ENCODE data around the gene WRAP73. TPM values are rescaled to one million over a fixed set of nuclear protein-coding genes. Genes with fewer than 3 reads are reported as not detected.

The WRAP73 gene
- total RNA-seq, 2 donors from 2014 or later = 20.1 to 23.6 TPM

DNA sequence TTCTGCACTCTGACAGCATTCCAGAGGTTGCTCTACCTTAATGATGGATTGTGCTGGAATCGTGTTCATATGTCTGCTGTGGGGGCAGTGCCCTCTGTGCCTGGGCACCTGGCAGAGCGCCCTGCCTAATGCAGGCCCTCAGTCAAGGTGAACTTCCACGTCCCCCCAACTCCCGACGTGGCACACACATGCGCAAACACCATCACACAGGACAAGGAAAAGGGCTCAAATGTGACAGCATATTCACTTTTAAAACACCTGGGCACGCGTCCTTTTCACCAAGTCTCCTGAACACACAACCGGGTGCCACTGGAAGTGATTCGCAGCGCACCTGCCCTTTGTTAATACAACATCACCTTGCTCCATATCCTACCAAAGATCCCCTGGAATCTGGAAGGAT lies 13.4 kb downstream of the WRAP73 start:
- intact Hi-C loops (cut with DNase I, micrococcal nuclease) = no loop called here
- DNase-seq (peak in 1 of 2 donors; percentile 10), ATAC-seq (no peak)

GRCh38 chr1:3636080-3636479 lies 13.8 kb downstream of the WRAP73 start:
- DNase-seq (no peak), ATAC-seq (no peak)
- intact Hi-C loops (cut with DNase I, micrococcal nuclease) = no loop called here

GRCh38 chr1:3634059-3634800 lies 15.7 kb downstream of the WRAP73 start:
- intact Hi-C loops (cut with DNase I, micrococcal nuclease) = no loop called here
- DNase-seq = no peak
- ATAC-seq = no peak

DNA sequence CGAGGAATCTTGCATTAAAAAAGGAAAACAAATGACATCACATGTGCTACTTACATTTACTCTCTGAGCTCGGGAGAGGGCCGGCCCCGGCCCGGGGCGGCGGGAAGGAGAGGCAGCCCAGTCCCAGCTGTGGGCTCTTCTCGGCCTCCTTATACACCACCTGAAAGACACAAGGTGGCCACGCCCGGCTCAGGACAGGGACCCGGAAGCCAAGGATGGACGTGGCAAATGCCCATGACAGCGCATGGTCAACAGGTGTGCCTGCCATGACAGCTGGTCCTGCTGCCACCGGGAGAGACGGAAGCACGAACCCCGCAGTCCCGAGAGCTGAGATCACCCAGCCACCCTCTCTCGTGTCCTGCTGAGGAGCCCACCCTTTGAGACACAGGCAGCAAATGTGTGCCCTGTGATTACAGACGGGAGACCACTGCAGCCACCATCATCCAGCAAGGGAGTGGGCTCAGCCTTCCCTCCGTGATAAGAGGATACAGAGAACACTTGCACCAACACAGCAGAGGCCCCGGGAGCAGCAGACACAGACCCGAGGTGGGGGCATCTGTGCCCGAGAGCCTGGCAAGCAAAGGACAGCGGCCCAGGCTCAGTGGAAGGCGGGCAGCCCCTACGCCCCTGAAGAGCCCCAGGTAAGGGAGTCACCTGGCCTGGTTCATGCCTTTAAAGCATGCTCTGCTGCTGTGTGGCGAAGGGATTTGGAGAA lies 16.4 kb downstream of the WRAP73 start:
- no peak for ATAC-seq
- DNase-seq = no peak
- intact Hi-C loops (cut with DNase I, micrococcal nuclease) = no loop called here

DNA sequence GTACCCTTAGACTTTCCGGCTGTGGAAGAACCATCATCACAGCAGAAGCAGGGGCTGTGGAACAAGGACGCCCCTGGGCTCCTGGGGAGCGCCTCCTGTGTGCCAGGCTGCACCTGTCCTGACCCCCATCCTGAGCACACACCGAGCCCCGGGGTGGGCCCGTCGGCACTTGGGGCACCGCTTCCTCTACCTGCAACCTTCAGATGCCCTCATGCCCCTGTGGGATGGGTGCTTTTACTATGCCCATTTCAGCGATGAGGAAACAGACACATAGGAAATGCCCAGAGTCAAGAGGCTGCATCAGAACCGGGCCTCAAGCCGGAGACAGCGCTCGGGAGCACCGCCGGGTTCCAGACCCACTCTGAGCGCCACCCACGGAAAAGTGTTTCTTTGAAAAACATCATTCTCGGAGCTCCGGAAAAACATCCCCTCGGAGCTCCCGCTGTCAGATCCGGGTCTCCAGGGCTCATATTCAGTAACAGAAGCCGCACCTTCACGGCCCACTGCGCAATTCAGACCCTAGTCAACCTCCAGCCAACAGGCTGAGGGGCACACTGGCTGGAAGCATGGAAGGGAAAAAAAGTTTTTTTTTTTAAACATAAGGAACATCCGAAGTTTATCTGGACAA lies 17.1 kb downstream of the WRAP73 start:
- intact Hi-C loops (cut with DNase I, micrococcal nuclease) = no loop called here
- DNase-seq (no peak), ATAC-seq (no peak)

GRCh38 chr1:3632298-3632697 lies 17.6 kb downstream of the WRAP73 start:
- ATAC-seq (no peak), DNase-seq (no peak)
- intact Hi-C loops (cut with DNase I, micrococcal nuclease) = no loop called here

GRCh38 chr1:3631320-3632260 lies 18.3 kb downstream of the WRAP73 start:
- DNase-seq (no peak), ATAC-seq (peak; percentile 11)
- intact Hi-C loops (cut with DNase I, micrococcal nuclease) = no loop called here

GRCh38 chr1:3630914-3631313 lies 19.0 kb downstream of the WRAP73 start:
- DNase-seq (no peak), ATAC-seq (peak; percentile 16)
- intact Hi-C loops (cut with DNase I, micrococcal nuclease) = no loop called here

DNA sequence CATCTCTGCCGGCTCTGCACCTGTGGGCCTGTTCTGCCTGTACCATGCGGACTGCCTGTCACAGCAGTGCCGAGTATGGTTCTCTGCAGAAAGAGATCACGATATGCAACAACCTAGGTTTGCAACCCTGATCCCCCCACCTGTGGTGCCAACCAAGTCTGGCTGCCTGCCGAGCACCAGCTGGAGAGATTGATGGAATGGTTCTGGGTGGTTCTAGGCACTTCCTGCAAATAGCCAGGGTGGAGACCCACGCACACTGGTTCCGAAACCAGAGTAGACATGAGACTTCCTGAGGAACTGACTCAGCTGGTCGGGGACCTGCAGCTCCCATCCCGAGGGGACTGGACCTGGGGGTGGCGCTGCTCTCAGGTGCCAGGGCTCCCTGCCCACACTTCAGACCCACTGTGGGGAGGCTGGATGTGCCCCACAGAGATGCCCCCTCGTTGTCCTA lies 19.7 kb downstream of the WRAP73 start:
- DNase-seq (no peak), ATAC-seq (no peak)
- intact Hi-C loops (cut with DNase I, micrococcal nuclease) = no loop called here

GRCh38 chr1:3629561-3630160 lies 20.2 kb downstream of the WRAP73 start:
- intact Hi-C loops (cut with DNase I, micrococcal nuclease) = no loop called here
- ATAC-seq (no peak), DNase-seq (no peak)

DNA sequence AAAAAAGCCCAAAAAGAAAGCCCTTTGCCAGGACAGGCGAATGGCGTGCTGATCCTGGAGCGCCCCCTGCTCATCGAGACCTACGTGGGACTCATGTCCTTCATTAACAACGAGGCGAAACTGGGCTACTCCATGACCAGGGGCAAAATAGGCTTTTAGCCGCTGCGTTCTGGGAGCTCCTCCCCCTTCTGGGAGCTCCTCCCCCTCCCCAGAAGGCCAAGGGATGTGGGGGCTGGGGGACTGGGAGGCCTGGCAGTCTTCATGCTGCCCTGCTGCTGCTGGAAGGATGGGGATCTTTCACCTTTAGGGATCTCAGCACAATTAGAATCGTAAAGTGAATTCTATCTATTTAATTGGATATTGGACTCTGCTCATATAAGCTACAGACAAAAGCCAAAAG lies 21.5 kb downstream of the WRAP73 start:
- ATAC-seq = no peak
- no peak for DNase-seq
- intact Hi-C loops (cut with DNase I, micrococcal nuclease) = no loop called here

DNA sequence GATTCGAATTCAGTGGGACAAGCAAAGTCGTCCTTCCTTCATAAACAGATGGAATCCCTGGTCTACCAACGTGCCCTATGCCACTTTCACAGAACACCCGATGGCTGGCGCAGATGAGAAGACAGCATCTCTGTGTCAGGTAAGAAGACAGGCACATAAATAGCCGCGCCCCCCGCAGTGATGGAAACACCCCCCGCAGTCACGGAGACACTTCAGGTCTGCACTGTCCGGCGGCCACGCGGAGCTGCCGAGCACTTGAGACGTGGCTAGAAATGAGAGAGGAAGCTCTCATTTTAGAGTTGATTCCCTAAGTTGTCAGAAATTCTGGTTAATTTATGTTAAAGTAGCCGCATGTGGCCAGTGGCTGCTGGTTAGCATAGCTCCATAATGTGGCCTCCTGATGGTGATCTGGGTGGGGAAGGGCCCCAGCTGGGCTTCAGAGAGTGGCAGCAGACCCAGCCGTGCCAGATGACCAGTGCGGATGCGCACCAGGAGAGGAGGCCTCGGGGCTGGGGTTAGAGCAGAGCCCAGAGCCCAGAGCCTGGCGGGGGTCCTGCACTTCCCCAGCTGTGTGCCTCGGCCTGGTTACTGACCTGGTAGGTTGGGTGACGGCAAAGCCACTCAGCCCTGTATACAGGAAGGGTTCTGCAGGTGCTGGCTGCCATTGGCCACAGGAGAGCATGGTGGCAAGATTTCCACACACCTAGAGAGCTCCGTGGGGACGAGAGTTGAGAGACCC lies 22.2 kb downstream of the WRAP73 start:
- DNase-seq (no peak), ATAC-seq (no peak)
- intact Hi-C loops (cut with DNase I, micrococcal nuclease) = no loop called here

DNA sequence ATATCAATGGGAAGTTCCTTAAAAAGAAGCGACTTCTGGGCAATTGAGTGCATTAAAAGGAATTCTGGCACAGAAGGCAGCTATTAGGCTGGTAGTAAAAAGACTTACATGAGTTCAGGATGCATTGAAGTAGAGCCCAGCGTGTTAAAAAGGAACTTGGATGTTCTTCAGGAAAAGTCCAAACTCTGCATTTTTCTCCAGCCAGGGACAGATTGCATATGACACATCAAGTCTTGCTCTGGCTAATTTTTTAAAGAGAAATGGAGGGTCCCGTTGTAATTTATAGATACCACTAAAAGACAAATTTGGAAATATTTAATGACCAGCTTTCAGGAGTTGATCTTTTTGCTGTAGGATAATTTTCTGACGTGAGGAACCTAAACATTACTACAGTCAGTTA lies 23.9 kb downstream of the WRAP73 start:
- ATAC-seq = no peak
- DNase-seq = no peak
- intact Hi-C loops (cut with DNase I, micrococcal nuclease) = no loop called here

DNA sequence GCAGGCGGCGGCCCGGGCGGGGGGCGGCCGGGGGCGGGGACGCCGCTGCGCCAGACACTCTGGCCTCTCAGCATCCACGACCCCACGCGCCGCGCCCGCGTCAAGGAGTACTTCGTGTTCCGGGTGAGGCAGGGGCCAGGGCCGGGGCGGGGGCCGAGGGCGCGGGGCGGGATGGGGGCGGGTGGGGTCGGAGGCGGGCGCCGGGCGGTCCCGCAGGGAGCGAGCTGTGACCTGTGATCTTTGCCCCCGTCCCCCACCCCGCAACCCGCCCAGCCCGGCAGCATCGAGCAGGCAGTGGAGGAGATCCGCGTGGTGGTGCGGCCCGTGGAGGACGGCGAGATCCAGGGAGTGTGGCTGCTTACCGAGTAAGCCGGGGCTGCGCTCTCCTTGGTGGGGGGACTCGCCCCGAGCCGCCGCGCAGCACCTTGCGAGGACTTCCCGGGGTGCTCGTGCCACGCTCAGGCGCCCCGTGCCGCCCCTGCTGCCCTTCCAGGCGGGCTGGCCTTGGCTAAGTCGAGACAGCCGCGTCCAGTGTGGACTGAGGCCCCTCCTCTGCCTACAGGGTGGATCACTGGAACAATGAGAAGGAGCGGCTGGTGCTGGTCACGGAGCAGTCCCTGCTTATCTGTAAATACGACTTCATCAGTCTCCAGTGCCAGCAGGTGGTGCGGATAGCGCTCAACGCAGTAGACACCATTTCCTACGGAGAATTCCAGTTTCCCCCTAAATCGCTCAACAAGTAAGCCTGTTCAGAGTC lies 24.6 kb downstream of the WRAP73 start:
- intact Hi-C loops (cut with DNase I, micrococcal nuclease) = no loop called here
- peak; percentile 68 for ATAC-seq
- peak; percentile 69 to 72 for DNase-seq

- peak; percentile 88 for ATAC-seq
- intact Hi-C loops (cut with DNase I, micrococcal nuclease) = loop anchor here in 1 of 2 donors (5.0 kb wide), 1 partner anchor 132 kb away; no protein-coding TSS in a partner anchor
- peak; percentile 98 to 99 for DNase-seq
Observed at GRCh38 chr1:3624200-3625136, 25.4 kb downstream of the WRAP73 start, which contains the start of gene TPRG1L. Gene TPRG1L (plus strand): TSS chr1:3625015. CDS start chr1:3625073, 58 bp downstream.

Measured in left colon (tissue), 2 donors.